OCI-LY3 (cell line): ENCODE measurements around the gene PRXL2A.

Experiments used
- EZH2phosphoT487 ChIP-seq: fragments of 200-600 bp; shearing (Covaris generic); IDR thresholded peaks from 2 replicates; pipeline ENCODE4 v1.6.1; 2018; ENCODE audit warnings: antibody characterized with exemption, mixed run types, low read depth
- TF ChIP-seq, protein P1 (sequence below): fragments of 200-600, 300-600 bp; sonication (generic); IDR thresholded peaks from 2 replicates; pipeline ENCODE4 v1.5.1; 2014; ENCODE audit warnings: antibody characterized with exemption, low read length, low read depth

GRCh38 chr10:80473692-80474596 lies 65.6 kb downstream of the PRXL2A start:
- TF ChIP-seq, protein P1, sequence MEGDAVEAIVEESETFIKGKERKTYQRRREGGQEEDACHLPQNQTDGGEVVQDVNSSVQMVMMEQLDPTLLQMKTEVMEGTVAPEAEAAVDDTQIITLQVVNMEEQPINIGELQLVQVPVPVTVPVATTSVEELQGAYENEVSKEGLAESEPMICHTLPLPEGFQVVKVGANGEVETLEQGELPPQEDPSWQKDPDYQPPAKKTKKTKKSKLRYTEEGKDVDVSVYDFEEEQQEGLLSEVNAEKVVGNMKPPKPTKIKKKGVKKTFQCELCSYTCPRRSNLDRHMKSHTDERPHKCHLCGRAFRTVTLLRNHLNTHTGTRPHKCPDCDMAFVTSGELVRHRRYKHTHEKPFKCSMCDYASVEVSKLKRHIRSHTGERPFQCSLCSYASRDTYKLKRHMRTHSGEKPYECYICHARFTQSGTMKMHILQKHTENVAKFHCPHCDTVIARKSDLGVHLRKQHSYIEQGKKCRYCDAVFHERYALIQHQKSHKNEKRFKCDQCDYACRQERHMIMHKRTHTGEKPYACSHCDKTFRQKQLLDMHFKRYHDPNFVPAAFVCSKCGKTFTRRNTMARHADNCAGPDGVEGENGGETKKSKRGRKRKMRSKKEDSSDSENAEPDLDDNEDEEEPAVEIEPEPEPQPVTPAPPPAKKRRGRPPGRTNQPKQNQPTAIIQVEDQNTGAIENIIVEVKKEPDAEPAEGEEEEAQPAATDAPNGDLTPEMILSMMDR: no peak
- no peak for TF ChIP-seq EZH2phosphoT487
